IMR-90 (cell line): ENCODE measurements around the gene CAMP. TPM values are rescaled to one million over a fixed set of nuclear protein-coding genes. Genes with fewer than 3 reads are reported as not detected.

Experiments used
- ATAC-seq: fragments of 200-7000 bp; cut with Tn5 transposase; 2 replicates; pipeline ENCODE4 v1.9.1; 2020; ENCODE audit warnings: low read depth, mild to moderate bottlenecking, moderate library complexity
- BruUV-seq: library from RNA; stranded (reverse); fragments of 400-500 nt; replicated peaks from 2 replicates; lab custom pipeline; 2021; lab: Mats Ljungman, UMichigan
- CTCF ChIA-PET: fragments of 300-600 bp; formaldehyde crosslinking; extraction: SDS; loops from one replicate; lab custom pipeline; 2021; ENCODE audit warnings: antibody characterized with exemption; lab: Yijun Ruan, JAX
- POLR2A ChIA-PET: fragments of 300-600 bp; sonication (Branson Sonifier 250); formaldehyde crosslinking; loops from one replicate; lab custom pipeline; 2022; ENCODE audit warnings: antibody characterized with exemption; ENCODE audit not compliant: unreplicated experiment; lab: Charles Lee
- DNase-seq: peaks from one replicate; pipeline ENCODE4 v3.0.0; 2013
- H2AFZ ChIP-seq: replicated peaks from 2 replicates; pipeline ENCODE3; 2013; ENCODE audit warnings: low read length, mild to moderate bottlenecking; ENCODE audit not compliant: poor library complexity
- H2AK5ac ChIP-seq: 2 replicates; pipeline ENCODE4 v1.6.1; 2013; ENCODE audit warnings: low read depth, low read length, inconsistent platforms
- H2AK9ac ChIP-seq: replicated peaks from 2 replicates; pipeline ENCODE3; 2013; ENCODE audit warnings: mild to moderate bottlenecking, low read depth, low read length, moderate library complexity; ENCODE audit not compliant: poor library complexity
- H2BK120ac ChIP-seq: 2 replicates; pipeline ENCODE4 v1.6.1; 2013; ENCODE audit warnings: low read depth, low read length, inconsistent platforms
- H2BK15ac ChIP-seq: 3 replicates; pipeline ENCODE4 v1.6.1; 2013; ENCODE audit warnings: low read depth, low read length, inconsistent platforms
- H2BK20ac ChIP-seq: 2 replicates; pipeline ENCODE4 v1.6.1; 2013; ENCODE audit warnings: low read depth, mild to moderate bottlenecking, inconsistent platforms, low read length, moderate library complexity
- H2BK5ac ChIP-seq: 2 replicates; pipeline ENCODE4 v1.6.1; 2013; ENCODE audit warnings: mild to moderate bottlenecking, low read depth, low read length, inconsistent platforms; ENCODE audit not compliant: poor library complexity, severe bottlenecking
- H3K14ac ChIP-seq: replicated peaks from 2 replicates; pipeline ENCODE4 v1.6.1; 2013; ENCODE audit warnings: low read depth, low read length, inconsistent platforms
- H3K18ac ChIP-seq: 2 replicates; pipeline ENCODE4 v1.6.1; 2013; ENCODE audit warnings: low read depth, low read length, control low read depth
- H3K23ac ChIP-seq: 2 replicates; pipeline ENCODE4 v1.6.1; 2013; ENCODE audit warnings: low read depth, low read length, inconsistent platforms
- H3K27ac ChIP-seq: 2 replicates; pipeline ENCODE4 v1.5.1; 2013; ENCODE audit warnings: mild to moderate bottlenecking, control low read depth, low read length; ENCODE audit not compliant: insufficient read depth
- H3K27me3 ChIP-seq: 2 replicates; pipeline ENCODE4 v1.6.1; 2013; ENCODE audit warnings: low read length; ENCODE audit not compliant: control insufficient read depth, insufficient read depth
- H3K36me3 ChIP-seq: 2 replicates; pipeline ENCODE4 v1.6.1; 2013; ENCODE audit warnings: low read length, mixed read lengths; ENCODE audit not compliant: control insufficient read depth, insufficient read depth
- H3K4ac ChIP-seq: 2 replicates; pipeline ENCODE4 v1.6.1; 2013; ENCODE audit warnings: low read depth, low read length, inconsistent platforms
- H3K4me1 ChIP-seq: 2 replicates; pipeline ENCODE4 v1.6.1; 2013; ENCODE audit warnings: low read length, mixed read lengths; ENCODE audit not compliant: control insufficient read depth, insufficient read depth
- H3K4me2 ChIP-seq: 2 replicates; pipeline ENCODE4 v1.6.1; 2013; ENCODE audit warnings: low read depth, mild to moderate bottlenecking, control low read depth, low read length, moderate library complexity
- H3K4me3 ChIP-seq: 2 replicates; pipeline ENCODE4 v1.5.1; 2013; ENCODE audit warnings: low read depth, mild to moderate bottlenecking, control low read depth, low read length, moderate library complexity; ENCODE audit not compliant: insufficient read depth
- H3K56ac ChIP-seq: 2 replicates; pipeline ENCODE4 v1.6.1; 2013; ENCODE audit warnings: low read length, inconsistent platforms; ENCODE audit not compliant: insufficient read depth; ENCODE audit errors: extremely low read depth
- H3K79me1 ChIP-seq, 2 experiments: 2 replicates each; pipeline ENCODE4 v1.6.1; 2013; ENCODE audit warnings: low read length in 2 of 2, inconsistent platforms in 1 of 2, low read depth in 1 of 2
- H3K9ac ChIP-seq: 2 replicates; pipeline ENCODE4 v1.6.1; 2013; ENCODE audit warnings: low read depth, low read length, control low read depth
- H3K9me1 ChIP-seq: 2 replicates; pipeline ENCODE4 v1.6.1; 2013; ENCODE audit warnings: low read length, inconsistent platforms; ENCODE audit not compliant: insufficient read depth
- H3K9me3 ChIP-seq: 2 replicates; pipeline ENCODE4 v1.6.1; 2013; ENCODE audit warnings: low read length; ENCODE audit not compliant: control insufficient read depth, insufficient read depth
- H4K20me1 ChIP-seq: 2 replicates; pipeline ENCODE4 v1.6.1; 2013; ENCODE audit warnings: low read length, inconsistent platforms; ENCODE audit not compliant: insufficient read depth
- H4K5ac ChIP-seq: 2 replicates; pipeline ENCODE4 v1.6.1; 2013; ENCODE audit warnings: mild to moderate bottlenecking, low read depth, low read length, control low read depth
- H4K8ac ChIP-seq, 2 experiments: 2 replicates each; pipeline ENCODE4 v1.6.1; 2013; ENCODE audit warnings: low read depth in 2 of 2, low read length in 2 of 2, control low read depth in 1 of 2, inconsistent platforms in 1 of 2
- H4K91ac ChIP-seq: 2 replicates; pipeline ENCODE4 v1.6.1; 2013; ENCODE audit warnings: low read depth, low read length, inconsistent platforms; ENCODE audit not compliant: insufficient read depth
- RAD21 ChIP-seq: IDR thresholded peaks from 2 replicates; pipeline ENCODE4 v1.6.1; 2012; ENCODE audit warnings: low read length, improper control_type of control experiment
- WGBS, 2 experiments: methylation state at CpG; one replicate each; pipeline versions ENCODE4 v1.1.5 to v1.1.7; 2013; ENCODE audit warnings: missing lambda C conversion rate in 2 of 2; ENCODE audit not compliant: insufficient read length in 1 of 2; ENCODE audit errors: extremely low coverage in 2 of 2; 5-methylcytosine and 5-hydroxymethylcytosine counted together
- dilution Hi-C: fragments of 300-500 bp; cut with HindIII; formaldehyde crosslinking; loops from one replicate; pipeline ENCODE4 v1.14.3; 2018; ENCODE audit warnings: low sequenced_read_pairs; ENCODE audit not compliant: unreplicated experiment
- in situ Hi-C: fragments of 300-500 bp; cut with MboI; formaldehyde crosslinking; loops from 3 replicates; pipeline ENCODE4 v1.14.3; 2019; ENCODE audit warnings: low sequenced_read_pairs, inconsistent platforms, mixed read lengths
- intact Hi-C: fragments of 100-400 bp; cut with micrococcal nuclease; formaldehyde crosslinking; loops from 2 replicates; pipeline ENCODE4 v1.10.0; 2022
- polyA plus RNA-seq, 3 experiments: library from polyadenylated mRNA; depleted of rRNA; stranded (reverse); fragments of >200 nt; gene quantifications; 2 replicates each; pipeline ENCODE4 v1.2.3, GENCODE V29; 2012; ENCODE audit warnings: low replicate concordance in 1 of 3
- total RNA-seq: library from RNA; depleted of rRNA; stranded (reverse); fragments of >200 nt; gene quantifications from 2 replicates; pipeline ENCODE4 v1.2.3, GENCODE V29; 2012

CAMP gene
- total and polyA plus RNA-seq, 2 of the 4 experiments (the other 2 are of a cell fraction): not detected

GRCh38 chr3:48178072-48178471, 45.2 kb upstream of the CAMP start:
- Histone ChIP-seq H3K27me3 (no peaks in the 10 kb centered on the region), H3K56ac (no peak overlapping the region), H2BK15ac (no peak overlapping the region), H3K18ac (no peak overlapping the region), H3K36me3 (peaks cover 30% of the 10 kb centered on the region), H3K27ac (no peak overlapping the region), H3K79me1 (peaks cover 28 to 41% of the 10 kb centered on the region in 2 experiments), H3K4ac (no peak overlapping the region), H3K4me1 (no peaks in the 10 kb centered on the region), H3K9me3 (no peaks in the 10 kb centered on the region), H2BK120ac (no peak overlapping the region), H3K4me2 (no peak overlapping the region), H4K91ac (no peak overlapping the region), H2BK20ac (no peak overlapping the region), H3K9me1 (no peaks in the 10 kb centered on the region), H4K5ac (no peak overlapping the region), H2AK9ac (no peak overlapping the region), H4K8ac (no peak overlapping the region), H3K9ac (no peak overlapping the region), H3K14ac (no peak overlapping the region), H2BK5ac (no peak overlapping the region), H4K20me1 (0 out of 2 replicates have a peak, but pooled peaks cover 3% of the 10 kb centered on the region), H3K23ac (no peak overlapping the region), H2AFZ (no peak overlapping the region), H2AK5ac (no peak overlapping the region), H3K4me3 (no peak overlapping the region)
- in situ Hi-C loops (no loop called here), intact Hi-C loops (no loop called here), dilution Hi-C loops (no loop called here)
- no CpG with 5 or more reads among the region's 2 CpGs for WGBS, 2 experiments
- ChIA-PET POLR2A (no interaction called here), CTCF (no interaction called here)
- ATAC-seq (no peak), DNase-seq (no peak)
- BruUV-seq: no TSS peak
- TF ChIP-seq RAD21: no peak
